ENCODE results near the gene KRTAP2-2. TPM values are rescaled to one million over a fixed set of nuclear protein-coding genes. Genes with fewer than 3 reads are reported as not detected.

KRTAP2-2 gene
- total RNA-seq, 2 experiments from 2014 or later = not detected

DNA sequence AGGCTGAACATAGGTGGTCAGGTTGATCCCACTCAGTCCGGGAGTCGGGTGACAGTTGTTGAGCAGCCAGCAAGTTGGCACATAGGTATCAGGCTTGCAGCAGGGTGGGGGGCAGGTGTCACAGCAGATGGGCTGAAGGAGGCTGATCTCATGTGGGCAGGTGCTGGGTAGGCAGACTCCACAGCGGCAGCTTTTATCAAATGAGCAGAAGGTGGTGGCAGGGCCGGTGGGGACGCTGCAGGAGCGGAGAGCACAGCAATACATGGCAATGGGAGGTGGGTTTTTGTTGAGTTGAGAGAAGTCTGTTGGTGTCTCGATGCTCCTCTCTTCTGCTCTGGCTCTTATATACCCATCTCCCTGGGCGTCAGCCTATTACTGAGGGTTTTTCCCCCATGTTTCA is 46.2 kb downstream of the KRTAP2-2 start, which contains the start of gene KRTAP3-1:
TSS of gene KRTAP3-1 (minus strand) at position 318 of the 400 bp plus-strand sequence. CDS start at position 264, 54 bp downstream.
- POLR2A ChIA-PET = no interaction called here
- no peaks in the 10 kb centered on the region for H3K4me1 Mint-ChIP-seq
- H3K4me3 Mint-ChIP-seq = no peak within 1 kb of the TSS
- H3K27ac Mint-ChIP-seq = no peak within 1 kb of the TSS
- H3K36me3 Mint-ChIP-seq (ENCODE audit: low read depth) = no peaks in the 10 kb centered on the region
- DNase-seq = no peak
- H3K27me3 Mint-ChIP-seq = peaks cover 10% of the 10 kb centered on the region
- H3K9me3 Mint-ChIP-seq = no peaks in the 10 kb centered on the region
- CTCF ChIA-PET = no interaction called here

Other genes starting within 250 kb of the KRTAP2-2 start
- 10 to 100 TPM; 20.7 to 22.0 TPM for gene KRT10, start 232.6 kb downstream of the KRTAP2-2 start, total RNA-seq
- gene KRT12, start 188.0 kb downstream of the KRTAP2-2 start, total RNA-seq = not detected
- not detected for gene KRT20, start 170.0 kb downstream of the KRTAP2-2 start, total RNA-seq
- gene KRT23, start 117.6 kb downstream of the KRTAP2-2 start, total RNA-seq = not detected
- not detected for gene KRT39, start 88.3 kb downstream of the KRTAP2-2 start, total RNA-seq
- gene KRT40, start 70.9 kb downstream of the KRTAP2-2 start, total RNA-seq = not detected
- not detected for gene KRTAP3-3, start 61.1 kb downstream of the KRTAP2-2 start, total RNA-seq
- not detected for gene KRTAP3-2, start 55.3 kb downstream of the KRTAP2-2 start, total RNA-seq
- not detected for gene KRTAP3-1, start 46.1 kb downstream of the KRTAP2-2 start, total RNA-seq
- gene KRTAP1-5, start 28.0 kb downstream of the KRTAP2-2 start, total RNA-seq = not detected
- gene KRTAP1-4, start 25.0 kb downstream of the KRTAP2-2 start, total RNA-seq = not detected
- not detected for gene KRTAP1-3, start 20.4 kb downstream of the KRTAP2-2 start, total RNA-seq
- gene KRTAP1-1, start 13.8 kb downstream of the KRTAP2-2 start, total RNA-seq = not detected
- gene KRTAP2-1, start 7.9 kb downstream of the KRTAP2-2 start, total RNA-seq = not detected
- not detected for gene KRTAP2-3, start 4.9 kb upstream of the KRTAP2-2 start, total RNA-seq
- not detected for gene KRTAP2-4, start 10.6 kb upstream of the KRTAP2-2 start, total RNA-seq
- gene KRTAP4-7, start 28.9 kb upstream of the KRTAP2-2 start, total RNA-seq = not detected
- gene KRTAP4-8, start 42.9 kb upstream of the KRTAP2-2 start, total RNA-seq = not detected
- not detected for gene KRTAP4-16, start 47.0 kb upstream of the KRTAP2-2 start, total RNA-seq
- gene KRTAP4-9, start 50.2 kb upstream of the KRTAP2-2 start, total RNA-seq = not detected
- not detected for gene KRTAP4-11, start 63.1 kb upstream of the KRTAP2-2 start, total RNA-seq
- gene KRTAP4-12, start 69.0 kb upstream of the KRTAP2-2 start, total RNA-seq = not detected
- not detected for gene KRTAP4-6, start 85.3 kb upstream of the KRTAP2-2 start, total RNA-seq
- gene KRTAP4-5, start 94.6 kb upstream of the KRTAP2-2 start, total RNA-seq = not detected
- not detected for gene KRTAP4-4, start 105.5 kb upstream of the KRTAP2-2 start, total RNA-seq
- gene KRTAP4-3, start 113.0 kb upstream of the KRTAP2-2 start, total RNA-seq = not detected
- not detected for gene KRTAP4-2, start 123.0 kb upstream of the KRTAP2-2 start, total RNA-seq
- not detected for gene KRTAP4-1, start 129.7 kb upstream of the KRTAP2-2 start, total RNA-seq
- gene KRTAP9-1, start 134.7 kb upstream of the KRTAP2-2 start, total RNA-seq = not detected
- gene KRTAP9-2, start 171.4 kb upstream of the KRTAP2-2 start, total RNA-seq = not detected
- not detected for gene KRTAP9-3, start 177.2 kb upstream of the KRTAP2-2 start, total RNA-seq
- not detected for gene KRTAP9-8, start 182.8 kb upstream of the KRTAP2-2 start, total RNA-seq
- gene KRTAP9-4, start 194.5 kb upstream of the KRTAP2-2 start, total RNA-seq = not detected
- gene KRTAP9-9, start 200.2 kb upstream of the KRTAP2-2 start, total RNA-seq = not detected
- not detected for gene KRTAP9-6, start 210.1 kb upstream of the KRTAP2-2 start, total RNA-seq
- not detected for gene KRTAP9-7, start 220.5 kb upstream of the KRTAP2-2 start, total RNA-seq
- not detected for gene KRTAP29-1, start 247.6 kb upstream of the KRTAP2-2 start, total RNA-seq